IMR-90 (cell line): Measurements from ENCODE around the gene TTLL12. TPM values are rescaled to one million over a fixed set of nuclear protein-coding genes. Genes with fewer than 3 reads are reported as not detected.

ENCODE experiments used
- ATAC-seq: fragments of 200-7000 bp; cut with Tn5 transposase; 2 replicates; pipeline ENCODE4 v1.9.1; 2020; ENCODE audit warnings: low read depth, mild to moderate bottlenecking, moderate library complexity
- BruUV-seq: library from RNA; stranded (reverse); fragments of 400-500 nt; replicated peaks from 2 replicates; lab custom pipeline; 2021; lab: Mats Ljungman, UMichigan
- CTCF ChIA-PET: fragments of 300-600 bp; formaldehyde crosslinking; extraction: SDS; loops from one replicate; lab custom pipeline; 2021; ENCODE audit warnings: antibody characterized with exemption; lab: Yijun Ruan, JAX
- POLR2A ChIA-PET: fragments of 300-600 bp; sonication (Branson Sonifier 250); formaldehyde crosslinking; loops from one replicate; lab custom pipeline; 2022; ENCODE audit warnings: antibody characterized with exemption; ENCODE audit not compliant: unreplicated experiment; lab: Charles Lee
- DNase-seq: peaks from one replicate; pipeline ENCODE4 v3.0.0; 2013
- H2AFZ ChIP-seq: replicated peaks from 2 replicates; pipeline ENCODE3; 2013; ENCODE audit warnings: low read length, mild to moderate bottlenecking; ENCODE audit not compliant: poor library complexity
- H2AK5ac ChIP-seq: 2 replicates; pipeline ENCODE4 v1.6.1; 2013; ENCODE audit warnings: low read depth, low read length, inconsistent platforms
- H2AK9ac ChIP-seq: replicated peaks from 2 replicates; pipeline ENCODE3; 2013; ENCODE audit warnings: mild to moderate bottlenecking, low read depth, low read length, moderate library complexity; ENCODE audit not compliant: poor library complexity
- H2BK120ac ChIP-seq: 2 replicates; pipeline ENCODE4 v1.6.1; 2013; ENCODE audit warnings: low read depth, low read length, inconsistent platforms
- H2BK15ac ChIP-seq: 3 replicates; pipeline ENCODE4 v1.6.1; 2013; ENCODE audit warnings: low read depth, low read length, inconsistent platforms
- H2BK20ac ChIP-seq: 2 replicates; pipeline ENCODE4 v1.6.1; 2013; ENCODE audit warnings: low read depth, mild to moderate bottlenecking, inconsistent platforms, low read length, moderate library complexity
- H2BK5ac ChIP-seq: 2 replicates; pipeline ENCODE4 v1.6.1; 2013; ENCODE audit warnings: mild to moderate bottlenecking, low read depth, low read length, inconsistent platforms; ENCODE audit not compliant: poor library complexity, severe bottlenecking
- H3K14ac ChIP-seq: replicated peaks from 2 replicates; pipeline ENCODE4 v1.6.1; 2013; ENCODE audit warnings: low read depth, low read length, inconsistent platforms
- H3K18ac ChIP-seq: 2 replicates; pipeline ENCODE4 v1.6.1; 2013; ENCODE audit warnings: low read depth, low read length, control low read depth
- H3K23ac ChIP-seq: 2 replicates; pipeline ENCODE4 v1.6.1; 2013; ENCODE audit warnings: low read depth, low read length, inconsistent platforms
- H3K27ac ChIP-seq: 2 replicates; pipeline ENCODE4 v1.5.1; 2013; ENCODE audit warnings: mild to moderate bottlenecking, control low read depth, low read length; ENCODE audit not compliant: insufficient read depth
- H3K27me3 ChIP-seq: 2 replicates; pipeline ENCODE4 v1.6.1; 2013; ENCODE audit warnings: low read length; ENCODE audit not compliant: control insufficient read depth, insufficient read depth
- H3K36me3 ChIP-seq: 2 replicates; pipeline ENCODE4 v1.6.1; 2013; ENCODE audit warnings: low read length, mixed read lengths; ENCODE audit not compliant: control insufficient read depth, insufficient read depth
- H3K4ac ChIP-seq: 2 replicates; pipeline ENCODE4 v1.6.1; 2013; ENCODE audit warnings: low read depth, low read length, inconsistent platforms
- H3K4me1 ChIP-seq: 2 replicates; pipeline ENCODE4 v1.6.1; 2013; ENCODE audit warnings: low read length, mixed read lengths; ENCODE audit not compliant: control insufficient read depth, insufficient read depth
- H3K4me2 ChIP-seq: 2 replicates; pipeline ENCODE4 v1.6.1; 2013; ENCODE audit warnings: low read depth, mild to moderate bottlenecking, control low read depth, low read length, moderate library complexity
- H3K4me3 ChIP-seq: 2 replicates; pipeline ENCODE4 v1.5.1; 2013; ENCODE audit warnings: low read depth, mild to moderate bottlenecking, control low read depth, low read length, moderate library complexity; ENCODE audit not compliant: insufficient read depth
- H3K56ac ChIP-seq: 2 replicates; pipeline ENCODE4 v1.6.1; 2013; ENCODE audit warnings: low read length, inconsistent platforms; ENCODE audit not compliant: insufficient read depth; ENCODE audit errors: extremely low read depth
- H3K79me1 ChIP-seq, 2 experiments: 2 replicates each; pipeline ENCODE4 v1.6.1; 2013; ENCODE audit warnings: low read length in 2 of 2, inconsistent platforms in 1 of 2, low read depth in 1 of 2
- H3K9ac ChIP-seq: 2 replicates; pipeline ENCODE4 v1.6.1; 2013; ENCODE audit warnings: low read depth, low read length, control low read depth
- H3K9me1 ChIP-seq: 2 replicates; pipeline ENCODE4 v1.6.1; 2013; ENCODE audit warnings: low read length, inconsistent platforms; ENCODE audit not compliant: insufficient read depth
- H3K9me3 ChIP-seq: 2 replicates; pipeline ENCODE4 v1.6.1; 2013; ENCODE audit warnings: low read length; ENCODE audit not compliant: control insufficient read depth, insufficient read depth
- H4K20me1 ChIP-seq: 2 replicates; pipeline ENCODE4 v1.6.1; 2013; ENCODE audit warnings: low read length, inconsistent platforms; ENCODE audit not compliant: insufficient read depth
- H4K5ac ChIP-seq: 2 replicates; pipeline ENCODE4 v1.6.1; 2013; ENCODE audit warnings: mild to moderate bottlenecking, low read depth, low read length, control low read depth
- H4K8ac ChIP-seq, 2 experiments: 2 replicates each; pipeline ENCODE4 v1.6.1; 2013; ENCODE audit warnings: low read depth in 2 of 2, low read length in 2 of 2, control low read depth in 1 of 2, inconsistent platforms in 1 of 2
- H4K91ac ChIP-seq: 2 replicates; pipeline ENCODE4 v1.6.1; 2013; ENCODE audit warnings: low read depth, low read length, inconsistent platforms; ENCODE audit not compliant: insufficient read depth
- BHLHE40 ChIP-seq: fragments of 150-350 bp; IDR thresholded peaks from 2 replicates; pipeline ENCODE4 v1.6.1; 2016; ENCODE audit warnings: mild to moderate bottlenecking, low read depth, low read length
- POLR2A ChIP-seq: IDR thresholded peaks from 2 replicates; pipeline ENCODE4 v1.6.1; 2012; ENCODE audit warnings: mild to moderate bottlenecking, low read depth, low read length
- SMC3 ChIP-seq: fragments of 150-350 bp; IDR thresholded peaks from 2 replicates; pipeline ENCODE4 v1.6.1; 2016; ENCODE audit warnings: low read depth, mild to moderate bottlenecking, antibody characterized with exemption, low read length, moderate library complexity
- WGBS, 2 experiments: methylation state at CpG; one replicate each; pipeline versions ENCODE4 v1.1.5 to v1.1.7; 2013; ENCODE audit warnings: missing lambda C conversion rate in 2 of 2; ENCODE audit not compliant: insufficient read length in 1 of 2; ENCODE audit errors: extremely low coverage in 2 of 2; 5-methylcytosine and 5-hydroxymethylcytosine counted together
- dilution Hi-C: fragments of 300-500 bp; cut with HindIII; formaldehyde crosslinking; loops from one replicate; pipeline ENCODE4 v1.14.3; 2018; ENCODE audit warnings: low sequenced_read_pairs; ENCODE audit not compliant: unreplicated experiment
- in situ Hi-C: fragments of 300-500 bp; cut with MboI; formaldehyde crosslinking; loops from 3 replicates; pipeline ENCODE4 v1.14.3; 2019; ENCODE audit warnings: low sequenced_read_pairs, inconsistent platforms, mixed read lengths
- intact Hi-C: fragments of 100-400 bp; cut with micrococcal nuclease; formaldehyde crosslinking; loops from 2 replicates; pipeline ENCODE4 v1.10.0; 2022
- polyA plus RNA-seq, 3 experiments: library from polyadenylated mRNA; depleted of rRNA; stranded (reverse); fragments of >200 nt; gene quantifications; 2 replicates each; pipeline ENCODE4 v1.2.3, GENCODE V29; 2012; ENCODE audit warnings: low replicate concordance in 1 of 3
- total RNA-seq: library from RNA; depleted of rRNA; stranded (reverse); fragments of >200 nt; gene quantifications from 2 replicates; pipeline ENCODE4 v1.2.3, GENCODE V29; 2012
- TF ChIP-seq, protein P1 (sequence below): fragments of 150-350 bp; IDR thresholded peaks from 2 replicates; pipeline ENCODE4 v1.6.1; 2016; ENCODE audit warnings: low read depth, mild to moderate bottlenecking, low read length, moderate library complexity, borderline replicate concordance

TTLL12 gene
- total and polyA plus RNA-seq, 2 of the 4 experiments (the other 2 are of a cell fraction), result 20.9 to 30.1 TPM

DNA sequence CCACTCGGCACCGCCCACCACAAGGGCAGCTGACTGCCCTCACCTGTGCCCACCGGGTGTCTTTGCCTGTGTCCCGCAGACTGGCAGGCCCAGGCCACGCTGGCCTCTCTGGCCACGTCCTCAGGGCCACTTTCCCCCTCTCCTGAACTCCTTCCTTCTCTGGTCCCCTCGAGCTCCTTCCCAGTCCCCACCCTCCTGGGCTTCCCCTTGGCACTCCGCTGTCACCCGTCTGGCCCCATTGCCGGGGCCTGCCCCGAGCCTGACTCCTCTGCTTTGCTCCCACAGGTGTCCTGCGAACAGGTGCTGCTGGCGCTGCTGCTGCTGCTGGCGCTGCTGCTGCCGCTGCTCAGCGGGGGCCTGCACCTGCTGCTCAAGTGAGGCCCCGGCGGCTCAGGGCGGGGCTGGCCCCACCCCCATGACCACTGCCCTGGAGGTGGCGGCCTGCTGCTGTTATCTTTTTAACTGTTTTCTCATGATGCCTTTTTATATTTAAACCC, 58.0 kb downstream of the TTLL12 start:
- H3K79me1 ChIP-seq, result no peaks in the 10 kb centered on the region
- no peaks in the 10 kb centered on the region for H4K20me1 ChIP-seq
- no peak overlapping the region for H3K23ac ChIP-seq
- no peak overlapping the region for H4K5ac ChIP-seq
- H2AK5ac ChIP-seq, result no peak overlapping the region
- H3K4me1 ChIP-seq, result peaks cover 12% of the 10 kb centered on the region
- H3K27ac ChIP-seq, result no peak overlapping the region
- in situ Hi-C loops (no loop called here), intact Hi-C loops (no loop called here), dilution Hi-C loops (no loop called here)
- H3K9me3 ChIP-seq, result no peaks in the 10 kb centered on the region
- peaks cover 13% of the 10 kb centered on the region for H3K36me3 ChIP-seq
- no peak overlapping the region for H2BK15ac ChIP-seq
- H4K8ac ChIP-seq, result no peak overlapping the region
- ChIA-PET CTCF (no interaction called here), POLR2A (no interaction called here)
- H3K9me1 ChIP-seq, result peaks cover 11% of the 10 kb centered on the region
- H2BK5ac ChIP-seq, result no peak overlapping the region
- no peak overlapping the region for H3K4ac ChIP-seq
- H2BK120ac ChIP-seq, result no peak overlapping the region
- BruUV-seq, result no TSS peak
- H3K9ac ChIP-seq, result no peak overlapping the region
- DNase-seq, result no peak
- H3K4me3 ChIP-seq, result no peak overlapping the region
- no peak for ATAC-seq
- no peak overlapping the region for H3K18ac ChIP-seq
- H3K4me2 ChIP-seq, result no peak overlapping the region
- WGBS, 2 experiments, result 73% methylated on average over 13 of the region's 20 CpGs; no CpG with 5 or more reads in 1 of the 2 experiments
- H2AK9ac ChIP-seq, result no peak overlapping the region
- H3K14ac ChIP-seq, result no peak overlapping the region
- no peak overlapping the region for H2BK20ac ChIP-seq
- no peak overlapping the region for H3K56ac ChIP-seq
- H2AFZ ChIP-seq, result peak overlapping the region; percentile 58
- no peak overlapping the region for H4K91ac ChIP-seq
- no peaks in the 10 kb centered on the region for H3K27me3 ChIP-seq
- no peak for TF ChIP-seq POLR2A
- TF ChIP-seq, protein P1, sequence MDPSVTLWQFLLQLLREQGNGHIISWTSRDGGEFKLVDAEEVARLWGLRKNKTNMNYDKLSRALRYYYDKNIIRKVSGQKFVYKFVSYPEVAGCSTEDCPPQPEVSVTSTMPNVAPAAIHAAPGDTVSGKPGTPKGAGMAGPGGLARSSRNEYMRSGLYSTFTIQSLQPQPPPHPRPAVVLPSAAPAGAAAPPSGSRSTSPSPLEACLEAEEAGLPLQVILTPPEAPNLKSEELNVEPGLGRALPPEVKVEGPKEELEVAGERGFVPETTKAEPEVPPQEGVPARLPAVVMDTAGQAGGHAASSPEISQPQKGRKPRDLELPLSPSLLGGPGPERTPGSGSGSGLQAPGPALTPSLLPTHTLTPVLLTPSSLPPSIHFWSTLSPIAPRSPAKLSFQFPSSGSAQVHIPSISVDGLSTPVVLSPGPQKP, result no peak
- no peak for TF ChIP-seq BHLHE40
- TF ChIP-seq SMC3, result no peak
